Kidney (tissue), 14 donors: Measurements from ENCODE around the gene PRDM16. TPM values are rescaled to one million over a fixed set of nuclear protein-coding genes. Genes with fewer than 3 reads are reported as not detected.

Source experiments
- DNase-seq, 5 donors: peaks; one replicate each; pipeline ENCODE4 v3.0.0-alpha.2; 2013 to 2020
- FAIRE-seq: peaks from 2 replicates; lab custom pipeline; 2012; peaks lifted over from hg19 to GRCh38; lab: Jason Lieb, UNC
- H3K27ac ChIP-seq, 2 donors: one replicate each; pipeline ENCODE4 v1.7.0; 2013; ENCODE audit warnings: low read depth in 2 of 2, low read length in 2 of 2, inconsistent platforms in 1 of 2
- H3K27me3 ChIP-seq: one replicate; pipeline ENCODE4 v1.7.1; 2013; ENCODE audit warnings: low read length, inconsistent platforms; ENCODE audit not compliant: control insufficient read depth, insufficient read depth
- H3K36me3 ChIP-seq, 3 donors: one replicate each; pipeline versions ENCODE4 v1.7.0 to v1.7.1; 2013; ENCODE audit warnings: low read length in 3 of 3, control low read depth in 1 of 3, inconsistent platforms in 1 of 3; ENCODE audit not compliant: insufficient read depth in 3 of 3, control insufficient read depth in 2 of 3
- H3K4me1 ChIP-seq, 3 donors: one replicate each; pipeline versions ENCODE4 v1.7.0 to v1.7.1; 2013; ENCODE audit warnings: low read length in 3 of 3, inconsistent platforms in 1 of 3, low read depth in 1 of 3; ENCODE audit not compliant: control insufficient read depth in 2 of 3, insufficient read depth in 2 of 3
- H3K4me3 ChIP-seq, 3 donors: one replicate each; pipeline versions ENCODE4 v1.7.0 to v1.8.1; 2013; ENCODE audit warnings: low read length in 3 of 3, control low read depth in 1 of 3, inconsistent platforms in 1 of 3
- H3K9ac ChIP-seq, 3 donors: one replicate each; pipeline versions ENCODE4 v1.7.0 to v1.7.1; 2013; ENCODE audit warnings: low read length in 3 of 3, control low read depth in 1 of 3, inconsistent platforms in 1 of 3
- H3K9me3 ChIP-seq, 3 donors: one replicate each; pipeline versions ENCODE4 v1.7.0 to v1.7.1; 2013; ENCODE audit warnings: low read length in 3 of 3, control low read depth in 1 of 3, inconsistent platforms in 1 of 3; ENCODE audit not compliant: control insufficient read depth in 2 of 3, insufficient read depth in 1 of 3
- CTCF ChIP-seq: IDR thresholded peaks from 3 replicates; pipeline ENCODE4 v1.5.1; 2012; ENCODE audit warnings: mild to moderate bottlenecking, moderate library complexity, borderline replicate concordance; ENCODE audit not compliant: insufficient read depth; ENCODE audit errors: extremely low read depth
- intact Hi-C: fragments of 100-400 bp; cut with DNase I; formaldehyde crosslinking; loops from one replicate; pipeline ENCODE4 v1.11.1; 2022
- polyA plus RNA-seq: library from polyadenylated mRNA; stranded (reverse); fragments of 350-450 nt; fragmentation: Illumina TruSeq; extraction: RNeasy Lipid Tissue Mini Kit (QIAGEN cat#74804); gene quantifications from one replicate; pipeline ENCODE4 v1.2.3, GENCODE V29; 2014; ENCODE audit warnings: low read depth, low replicate concordance; ENCODE audit not compliant: insufficient read depth
- total RNA-seq: library from RNA; stranded (reverse); fragmentation: NEBNext Ultra II Directional; extraction: Animal tissue kit (Norgen Biotek cat#: 25700); gene quantifications from one replicate; pipeline ENCODE4 v1.2.1, GENCODE V29; 2021
- donor health status: control.
- donor health status: control.
- donor health status: control.
- donor health status: control.
- donor health status: control.
- donor health status: DM: yes; HTN: yes; CAD: no.
- donor health status: Normal renal cell carcinoma (clear cell type).

PRDM16 gene
- total and polyA plus RNA-seq, 2 donors from 2014 or later: 3.0 to 21.9 TPM

- FAIRE-seq: no peak
- intact Hi-C loops: no loop called here
- H3K4me3 ChIP-seq: no peak overlapping the region
- H3K4me1 ChIP-seq: peaks cover 0 to 4% (median 0%) of the 10 kb centered on the region in 3 donors
- peaks cover 6% of the 10 kb centered on the region for H3K27me3 ChIP-seq
- no peak for TF ChIP-seq CTCF
- H3K36me3 ChIP-seq: no peaks in the 10 kb centered on the region
- no peaks in the 10 kb centered on the region for H3K9me3 ChIP-seq
- DNase-seq: peak in 3 of 5 donors; percentile 38 to 70 (median 66)
- no peak overlapping the region for H3K9ac ChIP-seq
- H3K27ac ChIP-seq: no peak overlapping the region
Observed at GRCh38 chr1:3321559-3322449, 252.8 kb downstream of the PRDM16 start.

GRCh38 chr1:3322450-3323020 is 253.5 kb downstream of the PRDM16 start:
- Histone ChIP-seq H3K4me3 (no peak overlapping the region), H3K9me3 (no peaks in the 10 kb centered on the region), H3K36me3 (no peaks in the 10 kb centered on the region), H3K4me1 (peaks cover 0 to 4% (median 0%) of the 10 kb centered on the region in 3 donors), H3K27ac (no peak overlapping the region), H3K9ac (no peak overlapping the region), H3K27me3 (peaks cover 3% of the 10 kb centered on the region)
- TF ChIP-seq CTCF: no peak
- FAIRE-seq (no peak), DNase-seq (no peak)
- intact Hi-C loops: no loop called here

GRCh38 chr1:3323021-3323795 is 254.2 kb downstream of the PRDM16 start:
- DNase-seq (peak in 3 of 5 donors; percentile 65 to 74 (median 68)), FAIRE-seq (no peak)
- Histone ChIP-seq H3K9me3 (no peaks in the 10 kb centered on the region), H3K4me3 (no peak overlapping the region), H3K9ac (no peak overlapping the region), H3K4me1 (peaks cover 0 to 4% (median 0%) of the 10 kb centered on the region in 3 donors), H3K27me3 (peaks cover 3% of the 10 kb centered on the region), H3K36me3 (no peaks in the 10 kb centered on the region), H3K27ac (no peak overlapping the region)
- TF ChIP-seq CTCF: no peak
- intact Hi-C loops: no loop called here
